ENCODE measurements around the gene ALK. TPM values are rescaled to one million over a fixed set of nuclear protein-coding genes. Genes with fewer than 3 reads are reported as not detected.

The ALK gene
- polyA plus RNA-seq, 1 of the 3 experiments (the other 2 are of a cell fraction), result 0.30 TPM

DNA sequence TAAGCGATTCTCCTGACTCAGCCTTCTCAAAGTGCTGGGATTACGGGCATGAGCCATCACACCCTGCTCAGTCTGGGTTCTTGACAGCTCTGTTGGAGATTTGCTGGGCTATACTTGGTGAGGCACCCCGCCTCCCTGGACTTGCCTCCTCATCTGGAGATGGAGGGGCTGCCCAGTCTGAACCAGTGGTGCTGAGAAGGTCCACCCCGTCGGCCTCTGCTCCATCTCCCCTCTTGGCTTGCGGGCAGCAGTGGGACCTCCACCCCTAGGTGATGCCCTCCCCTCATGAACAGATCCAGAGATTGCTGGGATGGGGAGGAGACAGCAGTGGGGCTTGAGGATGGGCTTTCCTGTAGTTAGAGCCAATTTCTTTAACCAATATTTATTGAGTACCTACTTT lies 685.3 kb downstream of the ALK start:
- CTCF ChIA-PET, result interaction anchor here (1.0 kb wide), 1 partner anchor 24 kb away, joined by 3 read pairs; no protein-coding TSS in a partner anchor
- Histone ChIP-seq H4K20me1 (ENCODE audit: insufficient read depth) (peaks cover 3% of the 10 kb centered on the region; the same call in 1 of the 2 replicates), H2AFZ (ENCODE audit: low read depth) (no peak overlapping the region), H3K79me2 (ENCODE audit: insufficient read depth) (no peaks in the 10 kb centered on the region), H3K9ac (no peak overlapping the region), H3K4me2 (no peak overlapping the region), H3K27ac (ENCODE audit: low read depth in 2 of 2, low read length in 1 of 2) (no peak overlapping the region), H3K27me3 (ENCODE audit: insufficient read depth) (peaks cover 35% of the 10 kb centered on the region), H3F3A (replicated peaks; ENCODE audit: insufficient read depth) (no peaks in the 10 kb centered on the region), H3K9me3 (no peaks in the 10 kb centered on the region), H3K4me1 (ENCODE audit: control insufficient read depth in 1 of 2, insufficient read depth in 2 of 2, low read depth in 1 of 2, low read length in 1 of 2) (peaks cover 0 to 8% of the 10 kb centered on the region in 2 experiments; a peak in 1 of 4 replicates), H3K9me2 (no peaks in the 10 kb centered on the region), H3K36me3 (replicated peaks in 1 of 2; ENCODE audit: control insufficient read depth in 1 of 2, insufficient read depth in 2 of 2, low read length in 1 of 2) (no peaks in the 10 kb centered on the region), H3K4me3 (ENCODE audit: low read depth in 2 of 2, low read length in 1 of 2) (no peak overlapping the region)
- POLR2A ChIA-PET, result no interaction called here
- DNase-seq, result no peak
- WGBS (ENCODE audit: low lambda C conversion rate), result 69% methylated on average over 5 of the region's 6 CpGs
- TF ChIP-seq NRF1 (IDR thresholded peaks at IDR 0.05; ENCODE audit: low read depth, low read length), result no peak
- no peak for TF ChIP-seq GABPA (IDR thresholded peaks at IDR 0.05; ENCODE audit: low read depth)
- TF ChIP-seq, protein P1, sequence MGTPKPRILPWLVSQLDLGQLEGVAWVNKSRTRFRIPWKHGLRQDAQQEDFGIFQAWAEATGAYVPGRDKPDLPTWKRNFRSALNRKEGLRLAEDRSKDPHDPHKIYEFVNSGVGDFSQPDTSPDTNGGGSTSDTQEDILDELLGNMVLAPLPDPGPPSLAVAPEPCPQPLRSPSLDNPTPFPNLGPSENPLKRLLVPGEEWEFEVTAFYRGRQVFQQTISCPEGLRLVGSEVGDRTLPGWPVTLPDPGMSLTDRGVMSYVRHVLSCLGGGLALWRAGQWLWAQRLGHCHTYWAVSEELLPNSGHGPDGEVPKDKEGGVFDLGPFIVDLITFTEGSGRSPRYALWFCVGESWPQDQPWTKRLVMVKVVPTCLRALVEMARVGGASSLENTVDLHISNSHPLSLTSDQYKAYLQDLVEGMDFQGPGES (IDR thresholded peaks at IDR 0.05; ENCODE audit: low read depth, low read length), result no peak
- TF ChIP-seq RFX5 (IDR thresholded peaks at IDR 0.05; ENCODE audit: low read length), result no peak
- no peak for TF ChIP-seq EP300 (IDR thresholded peaks at IDR 0.05; ENCODE audit: borderline replicate concordance in 1 of 2, low read depth in 1 of 2, low read length in 1 of 2)
- no peak for TF ChIP-seq SMC3 (IDR thresholded peaks at IDR 0.05; ENCODE audit: low read depth, low read length)
- no peak for TF ChIP-seq ELF1 (IDR thresholded peaks at IDR 0.05)
- TF ChIP-seq, protein P2, sequence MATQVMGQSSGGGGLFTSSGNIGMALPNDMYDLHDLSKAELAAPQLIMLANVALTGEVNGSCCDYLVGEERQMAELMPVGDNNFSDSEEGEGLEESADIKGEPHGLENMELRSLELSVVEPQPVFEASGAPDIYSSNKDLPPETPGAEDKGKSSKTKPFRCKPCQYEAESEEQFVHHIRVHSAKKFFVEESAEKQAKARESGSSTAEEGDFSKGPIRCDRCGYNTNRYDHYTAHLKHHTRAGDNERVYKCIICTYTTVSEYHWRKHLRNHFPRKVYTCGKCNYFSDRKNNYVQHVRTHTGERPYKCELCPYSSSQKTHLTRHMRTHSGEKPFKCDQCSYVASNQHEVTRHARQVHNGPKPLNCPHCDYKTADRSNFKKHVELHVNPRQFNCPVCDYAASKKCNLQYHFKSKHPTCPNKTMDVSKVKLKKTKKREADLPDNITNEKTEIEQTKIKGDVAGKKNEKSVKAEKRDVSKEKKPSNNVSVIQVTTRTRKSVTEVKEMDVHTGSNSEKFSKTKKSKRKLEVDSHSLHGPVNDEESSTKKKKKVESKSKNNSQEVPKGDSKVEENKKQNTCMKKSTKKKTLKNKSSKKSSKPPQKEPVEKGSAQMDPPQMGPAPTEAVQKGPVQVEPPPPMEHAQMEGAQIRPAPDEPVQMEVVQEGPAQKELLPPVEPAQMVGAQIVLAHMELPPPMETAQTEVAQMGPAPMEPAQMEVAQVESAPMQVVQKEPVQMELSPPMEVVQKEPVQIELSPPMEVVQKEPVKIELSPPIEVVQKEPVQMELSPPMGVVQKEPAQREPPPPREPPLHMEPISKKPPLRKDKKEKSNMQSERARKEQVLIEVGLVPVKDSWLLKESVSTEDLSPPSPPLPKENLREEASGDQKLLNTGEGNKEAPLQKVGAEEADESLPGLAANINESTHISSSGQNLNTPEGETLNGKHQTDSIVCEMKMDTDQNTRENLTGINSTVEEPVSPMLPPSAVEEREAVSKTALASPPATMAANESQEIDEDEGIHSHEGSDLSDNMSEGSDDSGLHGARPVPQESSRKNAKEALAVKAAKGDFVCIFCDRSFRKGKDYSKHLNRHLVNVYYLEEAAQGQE (IDR thresholded peaks at IDR 0.05; ENCODE audit: low read depth, low read length), result no peak
- no peak for TF ChIP-seq YY1 (IDR thresholded peaks at IDR 0.05; ENCODE audit: low read depth)
- no peak for TF ChIP-seq TAF1 (IDR thresholded peaks at IDR 0.05; ENCODE audit: borderline replicate concordance, low read depth, low read length)
- no peak for TF ChIP-seq GATA2 (CRISPR knock-in tag; IDR thresholded peaks at IDR 0.05)
- TF ChIP-seq, protein P3, sequence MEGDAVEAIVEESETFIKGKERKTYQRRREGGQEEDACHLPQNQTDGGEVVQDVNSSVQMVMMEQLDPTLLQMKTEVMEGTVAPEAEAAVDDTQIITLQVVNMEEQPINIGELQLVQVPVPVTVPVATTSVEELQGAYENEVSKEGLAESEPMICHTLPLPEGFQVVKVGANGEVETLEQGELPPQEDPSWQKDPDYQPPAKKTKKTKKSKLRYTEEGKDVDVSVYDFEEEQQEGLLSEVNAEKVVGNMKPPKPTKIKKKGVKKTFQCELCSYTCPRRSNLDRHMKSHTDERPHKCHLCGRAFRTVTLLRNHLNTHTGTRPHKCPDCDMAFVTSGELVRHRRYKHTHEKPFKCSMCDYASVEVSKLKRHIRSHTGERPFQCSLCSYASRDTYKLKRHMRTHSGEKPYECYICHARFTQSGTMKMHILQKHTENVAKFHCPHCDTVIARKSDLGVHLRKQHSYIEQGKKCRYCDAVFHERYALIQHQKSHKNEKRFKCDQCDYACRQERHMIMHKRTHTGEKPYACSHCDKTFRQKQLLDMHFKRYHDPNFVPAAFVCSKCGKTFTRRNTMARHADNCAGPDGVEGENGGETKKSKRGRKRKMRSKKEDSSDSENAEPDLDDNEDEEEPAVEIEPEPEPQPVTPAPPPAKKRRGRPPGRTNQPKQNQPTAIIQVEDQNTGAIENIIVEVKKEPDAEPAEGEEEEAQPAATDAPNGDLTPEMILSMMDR (IDR thresholded peaks at IDR 0.05), result no peak
- TF ChIP-seq, protein P4, sequence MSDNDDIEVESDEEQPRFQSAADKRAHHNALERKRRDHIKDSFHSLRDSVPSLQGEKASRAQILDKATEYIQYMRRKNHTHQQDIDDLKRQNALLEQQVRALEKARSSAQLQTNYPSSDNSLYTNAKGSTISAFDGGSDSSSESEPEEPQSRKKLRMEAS (IDR thresholded peaks at IDR 0.05; ENCODE audit: low read depth), result no peak
- TF ChIP-seq, protein P5, sequence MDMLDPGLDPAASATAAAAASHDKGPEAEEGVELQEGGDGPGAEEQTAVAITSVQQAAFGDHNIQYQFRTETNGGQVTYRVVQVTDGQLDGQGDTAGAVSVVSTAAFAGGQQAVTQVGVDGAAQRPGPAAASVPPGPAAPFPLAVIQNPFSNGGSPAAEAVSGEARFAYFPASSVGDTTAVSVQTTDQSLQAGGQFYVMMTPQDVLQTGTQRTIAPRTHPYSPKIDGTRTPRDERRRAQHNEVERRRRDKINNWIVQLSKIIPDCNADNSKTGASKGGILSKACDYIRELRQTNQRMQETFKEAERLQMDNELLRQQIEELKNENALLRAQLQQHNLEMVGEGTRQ (IDR thresholded peaks at IDR 0.05; ENCODE audit: borderline replicate concordance, low read depth, low read length), result no peak
- no peak for TF ChIP-seq POLR2AphosphoS5 (IDR thresholded peaks at IDR 0.05; ENCODE audit: low read depth, low read length)
- TF ChIP-seq FOSL2 (IDR thresholded peaks at IDR 0.05; ENCODE audit: borderline replicate concordance, low read depth), result no peak
- TF ChIP-seq, protein P6, sequence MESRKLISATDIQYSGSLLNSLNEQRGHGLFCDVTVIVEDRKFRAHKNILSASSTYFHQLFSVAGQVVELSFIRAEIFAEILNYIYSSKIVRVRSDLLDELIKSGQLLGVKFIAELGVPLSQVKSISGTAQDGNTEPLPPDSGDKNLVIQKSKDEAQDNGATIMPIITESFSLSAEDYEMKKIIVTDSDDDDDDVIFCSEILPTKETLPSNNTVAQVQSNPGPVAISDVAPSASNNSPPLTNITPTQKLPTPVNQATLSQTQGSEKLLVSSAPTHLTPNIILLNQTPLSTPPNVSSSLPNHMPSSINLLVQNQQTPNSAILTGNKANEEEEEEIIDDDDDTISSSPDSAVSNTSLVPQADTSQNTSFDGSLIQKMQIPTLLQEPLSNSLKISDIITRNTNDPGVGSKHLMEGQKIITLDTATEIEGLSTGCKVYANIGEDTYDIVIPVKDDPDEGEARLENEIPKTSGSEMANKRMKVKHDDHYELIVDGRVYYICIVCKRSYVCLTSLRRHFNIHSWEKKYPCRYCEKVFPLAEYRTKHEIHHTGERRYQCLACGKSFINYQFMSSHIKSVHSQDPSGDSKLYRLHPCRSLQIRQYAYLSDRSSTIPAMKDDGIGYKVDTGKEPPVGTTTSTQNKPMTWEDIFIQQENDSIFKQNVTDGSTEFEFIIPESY (IDR thresholded peaks at IDR 0.05; ENCODE audit: borderline replicate concordance, low read depth), result no peak
- TF ChIP-seq, protein P7, sequence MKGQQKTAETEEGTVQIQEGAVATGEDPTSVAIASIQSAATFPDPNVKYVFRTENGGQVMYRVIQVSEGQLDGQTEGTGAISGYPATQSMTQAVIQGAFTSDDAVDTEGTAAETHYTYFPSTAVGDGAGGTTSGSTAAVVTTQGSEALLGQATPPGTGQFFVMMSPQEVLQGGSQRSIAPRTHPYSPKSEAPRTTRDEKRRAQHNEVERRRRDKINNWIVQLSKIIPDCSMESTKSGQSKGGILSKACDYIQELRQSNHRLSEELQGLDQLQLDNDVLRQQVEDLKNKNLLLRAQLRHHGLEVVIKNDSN (IDR thresholded peaks at IDR 0.05; ENCODE audit: borderline replicate concordance, low read depth), result no peak
- no peak for TF ChIP-seq SIN3A (IDR thresholded peaks at IDR 0.05; ENCODE audit: borderline replicate concordance, low read depth, low read length)
